Activated naive CD4-positive, alpha-beta T cell treated with anti-CD3 and anti-CD28 coated beads, Interleukin-2, amount 50 U/mL, for 72 hours (primary cell): ENCODE data around the gene BACH2. TPM values are rescaled to one million over a fixed set of nuclear protein-coding genes. Genes with fewer than 3 reads are reported as not detected.
A peak's percentile ranks its signal among the peaks of the same experiment; 100 is the strongest.
"Not testable (repeated sequence)": the region's sequence is repeated elsewhere in the genome, so short reads cannot be mapped to it uniquely, and the experiment has no call there.

Experiments
- ATAC-seq, 2 donors: fragments of 150-1000 bp; cut with Tn5 transposase; 2 replicates each; pipeline ENCODE4 v1.10.0; 2021; ENCODE audit warnings: mild to moderate bottlenecking in 2 of 2, moderate library complexity in 2 of 2
- DNase-seq, 2 donors: peaks; one replicate each; pipeline ENCODE4 v3.0.0; 2021 to 2022; ENCODE audit warnings: low spot score in 2 of 2
- H3K27ac Mint-ChIP-seq, 2 donors: one replicate each; pipeline ENCODE4 v1.8.0; 2022; ENCODE audit warnings: mild to moderate bottlenecking in 2 of 2, mixed read lengths in 2 of 2
- H3K36me3 Mint-ChIP-seq, 2 donors: one replicate each; pipeline ENCODE4 v1.8.0; 2022; ENCODE audit warnings: mixed read lengths in 2 of 2
- H3K9me3 Mint-ChIP-seq, 2 donors: one replicate each; pipeline ENCODE4 v1.8.0; 2022; ENCODE audit warnings: mixed read lengths in 2 of 2
- total RNA-seq, 2 donors: library from RNA; stranded (reverse); gene quantifications; one replicate each; pipeline ENCODE4 v1.2.3, GENCODE V29; 2022

Gene BACH2
- total RNA-seq, 2 donors from 2014 or later: 48.7 to 90.8 TPM

GRCh38 chr6:90038961-90039653 lies 257.5 kb downstream of the BACH2 start:
- no peak overlapping the region for H3K27ac Mint-ChIP-seq
- DNase-seq (no peak), ATAC-seq (no peak)
- peaks cover 26 to 44% of the 10 kb centered on the region in 2 donors for H3K36me3 Mint-ChIP-seq
- no peaks in the 10 kb centered on the region for H3K9me3 Mint-ChIP-seq

GRCh38 chr6:90036963-90037362 lies 259.7 kb downstream of the BACH2 start:
- H3K9me3 Mint-ChIP-seq: no peaks in the 10 kb centered on the region
- no peak for ATAC-seq
- peak overlapping the region in 1 of 2 donors; percentile 65 for H3K27ac Mint-ChIP-seq
- no peak for DNase-seq
- peaks cover 31 to 61% of the 10 kb centered on the region in 2 donors for H3K36me3 Mint-ChIP-seq

- ATAC-seq (no peak), DNase-seq (no peak)
- peaks cover 33 to 64% of the 10 kb centered on the region in 2 donors for H3K36me3 Mint-ChIP-seq
- no peaks in the 10 kb centered on the region for H3K9me3 Mint-ChIP-seq
- peak overlapping the region in 1 of 2 donors; percentile 83 for H3K27ac Mint-ChIP-seq
These were observed 261.5 kb downstream of the BACH2 start for GRCh38 chr6:90035047-90035723.

- no peaks in the 10 kb centered on the region for H3K9me3 Mint-ChIP-seq
- H3K27ac Mint-ChIP-seq: no peak overlapping the region
- peaks cover 38 to 63% of the 10 kb centered on the region in 2 donors for H3K36me3 Mint-ChIP-seq
- ATAC-seq: no peak
- no peak for DNase-seq
These were observed 262.8 kb downstream of the BACH2 start for GRCh38 chr6:90033746-90034271.

- not testable (repeated sequence) for ATAC-seq, DNase-seq, H3K27ac Mint-ChIP-seq, H3K9me3 Mint-ChIP-seq
- peaks cover 34 to 51% of the 10 kb centered on the region in 2 donors for H3K36me3 Mint-ChIP-seq
These were observed 264.0 kb downstream of the BACH2 start for GRCh38 chr6:90032489-90033212.

GRCh38 chr6:90028995-90029635 lies 267.5 kb downstream of the BACH2 start:
- Mint-ChIP-seq H3K36me3 (peaks cover 24 to 38% of the 10 kb centered on the region in 2 donors), H3K27ac (peak overlapping the region; percentile 86 to 91), H3K9me3 (no peaks in the 10 kb centered on the region)
- DNase-seq (no peak), ATAC-seq (no peak)

GRCh38 chr6:90028066-90028778 lies 268.4 kb downstream of the BACH2 start:
- Mint-ChIP-seq H3K36me3 (peaks cover 26 to 40% of the 10 kb centered on the region in 2 donors), H3K27ac (peak overlapping the region; percentile 32 to 86), H3K9me3 (no peaks in the 10 kb centered on the region)
- ATAC-seq (peak; percentile 32 to 48), DNase-seq (peak in 1 of 2 donors; percentile 38)

- no peak for DNase-seq
- ATAC-seq: peak in 1 of 2 donors; percentile 16
- Mint-ChIP-seq H3K9me3 (no peaks in the 10 kb centered on the region), H3K27ac (peak overlapping the region; percentile 86 to 96), H3K36me3 (peaks cover 26 to 36% of the 10 kb centered on the region in 2 donors)
These were observed 270.4 kb downstream of the BACH2 start for GRCh38 chr6:90026216-90026615.

- DNase-seq (no peak), ATAC-seq (peak; percentile 90 to 94)
- Mint-ChIP-seq H3K27ac (peak overlapping the region; percentile 86 to 96), H3K36me3 (peaks cover 28 to 41% of the 10 kb centered on the region in 2 donors), H3K9me3 (no peaks in the 10 kb centered on the region)
These were observed 271.1 kb downstream of the BACH2 start for GRCh38 chr6:90025523-90026061.

- Mint-ChIP-seq H3K27ac (peak overlapping the region; percentile 86 to 96), H3K9me3 (no peaks in the 10 kb centered on the region), H3K36me3 (peaks cover 28 to 44% of the 10 kb centered on the region in 2 donors)
- DNase-seq: no peak
- ATAC-seq: peak in 1 of 2 donors; percentile 47
These were observed 272.0 kb downstream of the BACH2 start for GRCh38 chr6:90024633-90025032.

GRCh38 chr6:90021711-90022110 lies 274.9 kb downstream of the BACH2 start:
- Mint-ChIP-seq H3K36me3 (peaks cover 39 to 72% of the 10 kb centered on the region in 2 donors), H3K9me3 (peaks cover 0 to 19% of the 10 kb centered on the region in 2 donors), H3K27ac (no peak overlapping the region)
- DNase-seq: no peak
- no peak for ATAC-seq

GRCh38 chr6:90020746-90021145 lies 275.9 kb downstream of the BACH2 start:
- Mint-ChIP-seq H3K9me3 (peaks cover 3 to 22% of the 10 kb centered on the region in 2 donors), H3K27ac (peak overlapping the region in 1 of 2 donors; percentile 72)
- no peak for ATAC-seq

GRCh38 chr6:90019216-90019615 lies 277.4 kb downstream of the BACH2 start:
- H3K9me3 Mint-ChIP-seq: peaks cover 3 to 28% of the 10 kb centered on the region in 2 donors
- H3K27ac Mint-ChIP-seq: no peak overlapping the region
- ATAC-seq (no peak), DNase-seq (no peak)
- H3K36me3 Mint-ChIP-seq: peaks cover 35 to 81% of the 10 kb centered on the region in 2 donors

More at GRCh38 chr6:90020746-90021145, 275.9 kb downstream of the BACH2 start:
- H3K36me3 Mint-ChIP-seq: peaks cover 43 to 81% of the 10 kb centered on the region in 2 donors
- no peak for DNase-seq

- H3K27ac Mint-ChIP-seq: peak overlapping the region; percentile 3 to 49
- ATAC-seq (no peak), DNase-seq (no peak)
- H3K36me3 Mint-ChIP-seq: peaks cover 28 to 77% of the 10 kb centered on the region in 2 donors
- H3K9me3 Mint-ChIP-seq: peaks cover 3 to 34% of the 10 kb centered on the region in 2 donors
These were observed 280.8 kb downstream of the BACH2 start for GRCh38 chr6:90015883-90016282.

GRCh38 chr6:90008908-90009501 lies 287.6 kb downstream of the BACH2 start:
- peaks cover 20 to 43% of the 10 kb centered on the region in 2 donors for H3K36me3 Mint-ChIP-seq
- H3K9me3 Mint-ChIP-seq: peaks cover 0 to 4% of the 10 kb centered on the region in 2 donors
- ATAC-seq: peak; percentile 72 to 80
- DNase-seq: no peak
- peak overlapping the region; percentile 91 to 96 for H3K27ac Mint-ChIP-seq
